ENCODE results near the gene SH3BP5L.

DNA sequence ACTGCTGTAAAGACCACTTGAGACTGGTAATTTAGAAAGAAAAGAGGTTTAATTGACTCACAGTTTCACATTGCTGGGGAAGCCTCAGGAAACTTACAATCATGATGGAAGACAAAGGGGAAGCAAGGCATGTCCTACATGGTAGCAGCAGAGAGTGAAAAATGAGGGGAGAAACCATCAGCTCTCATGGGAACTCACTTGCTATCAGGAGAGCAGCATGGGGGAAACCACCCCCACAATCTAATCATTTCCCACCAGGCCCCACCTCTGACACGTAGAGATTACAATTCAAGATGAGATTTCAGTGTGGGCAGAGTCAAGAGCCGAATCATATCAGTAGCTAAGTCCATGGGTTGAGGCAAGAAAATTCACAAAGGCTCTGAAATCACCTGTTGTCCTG, 46.4 kb downstream of the SH3BP5L start:
- TF ChIP-seq JUND (IDR thresholded peaks at IDR 0.05; ENCODE audit: low read depth, low read length) = no peak
- TF ChIP-seq, protein P1, sequence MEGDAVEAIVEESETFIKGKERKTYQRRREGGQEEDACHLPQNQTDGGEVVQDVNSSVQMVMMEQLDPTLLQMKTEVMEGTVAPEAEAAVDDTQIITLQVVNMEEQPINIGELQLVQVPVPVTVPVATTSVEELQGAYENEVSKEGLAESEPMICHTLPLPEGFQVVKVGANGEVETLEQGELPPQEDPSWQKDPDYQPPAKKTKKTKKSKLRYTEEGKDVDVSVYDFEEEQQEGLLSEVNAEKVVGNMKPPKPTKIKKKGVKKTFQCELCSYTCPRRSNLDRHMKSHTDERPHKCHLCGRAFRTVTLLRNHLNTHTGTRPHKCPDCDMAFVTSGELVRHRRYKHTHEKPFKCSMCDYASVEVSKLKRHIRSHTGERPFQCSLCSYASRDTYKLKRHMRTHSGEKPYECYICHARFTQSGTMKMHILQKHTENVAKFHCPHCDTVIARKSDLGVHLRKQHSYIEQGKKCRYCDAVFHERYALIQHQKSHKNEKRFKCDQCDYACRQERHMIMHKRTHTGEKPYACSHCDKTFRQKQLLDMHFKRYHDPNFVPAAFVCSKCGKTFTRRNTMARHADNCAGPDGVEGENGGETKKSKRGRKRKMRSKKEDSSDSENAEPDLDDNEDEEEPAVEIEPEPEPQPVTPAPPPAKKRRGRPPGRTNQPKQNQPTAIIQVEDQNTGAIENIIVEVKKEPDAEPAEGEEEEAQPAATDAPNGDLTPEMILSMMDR (IDR thresholded peaks at IDR 0.05 in 2 of 3, conservative IDR thresholded peaks at IDR 0.05 in 1 of 3; ENCODE audit: control insufficient read depth in 2 of 3, extremely low read depth in 1 of 3, insufficient read depth in 1 of 3, low read depth in 3 of 3, low read length in 3 of 3) = no peak
- TF ChIP-seq NR2C2 (IDR thresholded peaks at IDR 0.05; ENCODE audit: borderline replicate concordance, control insufficient read depth, insufficient read length, low read depth) = no peak
- TF ChIP-seq NBN (IDR thresholded peaks at IDR 0.05) = no peak
- TF ChIP-seq POLR2A (IDR thresholded peaks at IDR 0.05; ENCODE audit: low read depth, low read length) = no peak
